Suppressor macrophage treated with lipopolysaccharide for 1 hour (primary cell): Measurements from ENCODE around the gene RASSF7.
A peak's percentile ranks its signal among the peaks of the same experiment; 100 is the strongest.

Experiments
- DNase-seq, 3 donors: peaks; one replicate each; pipeline ENCODE4 v3.0.0-alpha.2; 2020 to 2022

The RASSF7 gene

DNA sequence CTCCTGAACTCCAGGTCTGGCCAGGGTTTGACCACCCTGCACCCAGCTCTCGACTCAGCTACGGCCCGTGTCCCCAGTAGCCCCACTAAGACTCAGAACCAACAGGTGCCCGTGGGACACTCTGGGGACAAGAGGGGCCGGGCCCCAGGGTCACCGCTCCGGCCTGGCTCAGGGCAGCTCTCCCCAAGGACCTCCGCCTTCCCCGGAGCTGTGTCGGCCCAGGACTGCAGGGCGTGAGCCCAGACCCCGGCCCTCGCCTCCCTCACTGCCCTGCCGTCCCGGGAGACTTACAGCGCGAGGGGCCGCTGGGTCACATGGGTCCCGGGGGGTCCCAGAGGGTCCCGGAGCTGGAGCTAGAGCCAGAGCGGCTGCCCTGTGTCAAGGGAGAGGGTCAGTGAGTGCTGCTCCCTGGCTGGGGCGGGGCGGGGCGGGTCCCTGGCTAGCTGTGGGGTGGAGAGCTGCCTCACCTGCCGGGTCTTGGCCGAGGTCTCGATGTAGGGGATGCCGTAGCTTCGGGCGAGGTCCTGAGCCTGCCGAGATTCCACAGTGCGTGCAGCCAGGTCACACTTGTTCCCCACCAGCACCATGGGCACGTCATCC lies 27.7 kb upstream of the RASSF7 start:
- no peak for DNase-seq

DNA sequence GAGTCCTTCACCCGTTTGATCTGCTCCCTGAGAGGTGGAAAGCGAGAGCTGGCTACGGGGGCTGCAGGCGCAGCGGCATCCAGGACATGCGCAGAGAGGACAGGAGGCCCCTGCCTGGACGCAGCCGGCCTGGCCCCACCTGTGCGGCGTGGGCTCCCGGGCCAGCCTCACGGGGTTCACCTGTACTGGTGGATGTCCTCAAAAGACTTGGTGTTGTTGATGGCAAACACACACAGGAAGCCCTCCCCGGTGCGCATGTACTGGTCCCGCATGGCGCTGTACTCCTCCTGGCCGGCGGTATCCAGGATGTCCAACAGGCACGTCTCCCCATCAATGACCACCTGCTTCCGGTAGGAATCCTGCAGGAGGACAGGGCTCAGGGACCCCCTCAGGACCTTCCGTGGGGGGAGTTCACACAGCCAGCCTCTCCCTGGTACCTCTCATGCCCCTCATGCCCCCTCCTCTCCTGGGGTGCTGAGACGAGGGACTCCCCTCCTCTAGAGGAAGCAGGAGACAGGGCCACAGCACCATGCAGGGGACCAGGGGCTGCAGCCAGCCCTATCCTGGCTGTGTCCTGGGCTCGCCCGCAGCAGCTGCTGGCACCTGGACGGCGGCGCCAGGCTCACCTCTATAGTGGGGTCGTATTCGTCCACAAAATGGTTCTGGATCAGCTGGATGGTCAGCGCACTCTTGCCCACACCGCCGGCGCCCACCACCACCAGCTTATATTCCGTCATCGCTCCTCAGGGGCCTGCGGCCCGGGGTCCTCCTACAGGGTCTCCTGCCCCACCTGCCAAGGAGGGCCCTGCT lies 27.0 kb upstream of the RASSF7 start:
- DNase-seq, result no peak

DNA sequence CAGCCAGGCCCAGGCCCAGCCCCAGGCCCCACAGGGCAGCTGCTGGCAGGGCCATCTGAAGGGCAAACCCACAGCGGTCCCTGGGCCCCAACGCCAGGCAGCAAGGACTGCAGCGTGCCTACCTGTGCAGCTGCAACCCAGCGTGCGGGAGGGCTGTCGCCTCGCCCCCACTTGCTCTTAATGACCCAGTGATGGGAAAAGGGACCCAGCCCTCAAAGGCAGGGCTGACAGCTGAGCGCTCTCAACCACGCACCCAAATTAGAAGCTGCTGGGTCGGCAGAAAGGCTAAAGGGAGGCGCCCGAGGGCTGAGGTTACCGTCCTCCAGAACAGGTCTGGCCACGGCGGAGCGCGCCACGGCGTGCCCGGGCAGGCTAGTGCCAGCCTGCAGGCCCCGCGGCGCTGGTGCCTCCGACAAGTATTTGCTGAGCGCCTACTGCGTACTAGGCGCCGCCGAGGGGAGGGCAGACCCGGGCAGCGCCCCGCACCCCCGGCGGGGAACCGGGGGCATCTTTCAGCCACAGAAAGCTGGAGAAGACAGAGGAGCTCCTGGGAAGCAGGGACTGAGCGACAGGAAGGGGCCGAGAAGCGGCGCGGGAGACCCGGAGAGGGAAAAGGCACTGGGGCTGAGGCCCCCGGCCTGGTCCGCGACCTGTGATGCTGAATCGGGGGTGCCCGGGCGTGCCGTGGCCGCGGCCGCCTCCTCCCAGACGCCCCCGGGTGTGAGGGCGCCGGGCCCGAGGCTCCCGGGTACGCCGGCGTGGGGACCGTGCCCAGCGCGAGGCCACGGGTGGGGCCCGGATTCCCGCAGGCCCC lies 26.2 kb upstream of the RASSF7 start:
- DNase-seq, result peak; percentile 27 to 64 (median 41)

DNA sequence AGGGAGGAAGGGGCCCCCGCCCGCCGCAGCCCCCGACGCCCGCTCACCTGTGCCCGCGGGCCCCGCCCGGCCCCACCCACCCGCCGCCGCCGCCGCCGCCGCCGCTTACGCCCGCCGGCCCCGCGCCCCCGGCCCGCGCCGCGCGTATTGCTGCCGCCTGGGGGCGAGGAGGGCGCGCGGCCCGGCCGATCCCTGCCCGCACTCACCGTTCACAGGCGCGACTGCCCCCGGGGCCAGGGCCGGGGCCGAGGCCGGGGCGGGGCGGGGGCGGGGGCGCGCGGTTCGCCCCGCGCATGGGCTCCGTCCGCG lies 25.6 kb upstream of the RASSF7 start:
- no peak for DNase-seq

DNA sequence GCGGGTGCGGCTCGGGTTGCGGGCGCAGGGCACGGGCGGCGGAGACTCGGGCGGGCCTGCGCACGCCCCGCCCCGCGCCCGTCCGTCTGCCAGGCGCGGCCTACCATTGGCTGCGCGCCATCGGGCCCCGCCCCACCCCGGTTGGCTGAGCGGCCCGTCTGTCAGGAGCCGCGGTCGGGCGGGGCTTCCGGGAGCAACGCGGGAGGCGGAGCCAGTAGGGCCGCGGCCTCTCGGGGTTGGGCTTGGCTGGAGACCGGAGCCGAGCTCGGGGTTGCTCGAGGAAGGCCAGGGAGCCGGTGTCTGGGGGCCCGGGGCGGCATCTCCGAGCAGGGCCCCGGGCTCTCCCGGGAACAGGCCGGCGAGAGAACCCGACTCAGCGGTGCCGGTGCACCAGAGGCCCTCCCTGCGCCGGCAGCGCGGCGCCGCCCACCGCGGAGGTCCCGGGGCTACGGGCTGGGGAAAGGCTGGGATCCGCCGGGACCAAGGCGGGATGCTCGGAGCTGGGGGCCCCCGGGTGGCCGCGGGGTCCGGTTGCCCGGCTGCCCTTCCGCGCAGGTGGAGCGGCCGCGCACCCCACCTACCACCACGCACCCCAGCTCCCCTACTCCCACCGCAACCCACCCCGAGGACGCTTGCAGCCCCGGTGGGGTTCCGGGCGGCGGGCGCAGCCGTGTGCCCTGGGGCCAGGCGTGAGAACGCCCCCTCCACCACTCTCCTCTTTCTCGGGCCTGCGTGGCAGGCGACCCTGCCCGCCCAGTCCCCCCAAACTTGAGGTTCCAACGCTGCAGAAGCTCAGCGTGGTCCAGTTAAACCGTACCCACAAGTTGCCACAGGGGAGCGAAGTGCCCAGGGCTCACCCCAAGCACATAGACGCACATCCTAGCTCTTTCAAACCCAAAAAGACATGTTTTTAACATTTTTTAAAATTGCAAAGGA lies 25.0 kb upstream of the RASSF7 start, which contains the start of gene HRAS:
Gene HRAS (minus strand): TSS at position 58 of the 936 bp plus-strand sequence.
- DNase-seq, result peak; percentile 97 to 99 (median 98)

DNA sequence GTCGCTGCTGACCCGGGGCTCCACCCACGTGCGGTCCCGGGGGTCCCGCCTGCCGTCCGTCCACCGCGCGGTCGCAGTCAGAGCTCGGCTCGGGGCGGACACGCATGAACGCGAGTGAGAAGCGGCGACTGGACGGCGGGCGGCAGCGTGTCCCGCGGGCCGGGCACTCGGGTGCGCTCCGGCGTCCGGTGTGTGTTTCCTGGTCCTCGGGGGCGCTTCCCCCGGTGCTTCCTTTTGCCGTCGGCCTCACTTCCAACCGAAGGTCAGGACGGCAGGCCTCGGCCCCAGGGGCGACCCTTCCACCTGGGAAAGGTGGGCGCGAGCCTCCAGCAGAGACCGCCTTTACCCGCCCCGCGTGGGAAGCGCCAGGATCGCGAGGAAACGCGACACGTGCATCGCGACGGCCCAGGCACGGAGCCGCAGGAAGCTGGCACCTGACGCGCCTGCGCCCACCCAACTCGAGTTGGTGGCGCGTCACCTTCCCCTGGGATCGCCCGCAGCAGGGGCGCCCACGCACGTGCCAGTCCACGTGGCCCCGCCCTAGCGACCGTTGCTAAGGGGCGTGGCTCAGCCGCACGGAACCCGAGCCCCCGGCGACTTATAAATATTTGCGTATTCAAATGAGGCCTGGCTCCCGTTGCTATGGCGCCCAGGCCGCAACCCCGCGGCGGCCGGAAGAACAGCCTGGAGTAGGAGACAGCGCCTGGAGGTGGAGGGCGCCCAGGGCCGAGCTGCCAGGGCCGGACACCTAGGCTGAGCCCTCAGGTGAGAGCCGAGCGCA lies 23.7 kb upstream of the RASSF7 start, which contains the start of gene LRRC56:
Gene LRRC56 (plus strand): TSS at position 687 of the 781 bp plus-strand sequence. CDS start 3,158 bp downstream, outside the sequence.
- peak; percentile 80 to 85 (median 82) for DNase-seq

DNA sequence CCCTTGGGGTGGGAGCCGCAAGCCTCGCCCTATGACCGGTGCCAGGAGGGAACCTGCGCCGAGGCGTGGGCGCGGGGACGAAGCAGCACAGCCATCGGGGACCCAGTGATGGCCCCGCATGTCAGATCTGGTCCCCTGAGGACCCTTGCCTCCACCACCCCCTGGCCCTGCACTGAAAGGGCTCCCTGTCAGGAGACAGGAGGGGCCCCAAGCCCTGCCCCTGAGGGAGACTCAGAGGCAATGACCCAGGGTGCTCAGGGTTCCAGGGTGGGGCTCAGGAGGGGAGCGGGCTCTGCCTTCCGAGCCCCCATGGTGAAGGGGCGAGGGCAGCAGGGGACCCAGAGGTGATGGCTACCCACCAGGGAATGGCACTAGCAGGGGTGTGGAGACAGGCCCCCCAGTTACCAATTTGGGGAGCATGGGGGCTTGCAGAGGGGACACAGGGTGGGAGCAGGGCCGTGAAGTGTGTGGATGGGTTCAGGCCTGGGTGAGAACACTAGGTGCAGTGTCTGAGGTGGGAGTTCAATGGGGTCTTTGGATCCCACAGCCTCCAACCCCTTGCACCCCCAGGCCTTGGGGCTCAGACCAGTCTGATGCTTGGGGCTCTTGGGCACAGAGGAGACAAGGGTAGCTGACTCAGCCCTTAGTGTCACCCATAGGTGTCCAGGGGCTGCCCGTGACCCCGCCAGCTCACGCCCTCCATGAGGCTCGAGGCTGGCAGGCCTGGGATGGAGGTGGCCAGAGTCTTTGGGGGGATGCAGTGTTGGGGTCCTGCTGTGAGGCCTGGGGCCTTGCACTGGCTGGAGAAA lies 22.9 kb upstream of the RASSF7 start:
- DNase-seq, result no peak

DNA sequence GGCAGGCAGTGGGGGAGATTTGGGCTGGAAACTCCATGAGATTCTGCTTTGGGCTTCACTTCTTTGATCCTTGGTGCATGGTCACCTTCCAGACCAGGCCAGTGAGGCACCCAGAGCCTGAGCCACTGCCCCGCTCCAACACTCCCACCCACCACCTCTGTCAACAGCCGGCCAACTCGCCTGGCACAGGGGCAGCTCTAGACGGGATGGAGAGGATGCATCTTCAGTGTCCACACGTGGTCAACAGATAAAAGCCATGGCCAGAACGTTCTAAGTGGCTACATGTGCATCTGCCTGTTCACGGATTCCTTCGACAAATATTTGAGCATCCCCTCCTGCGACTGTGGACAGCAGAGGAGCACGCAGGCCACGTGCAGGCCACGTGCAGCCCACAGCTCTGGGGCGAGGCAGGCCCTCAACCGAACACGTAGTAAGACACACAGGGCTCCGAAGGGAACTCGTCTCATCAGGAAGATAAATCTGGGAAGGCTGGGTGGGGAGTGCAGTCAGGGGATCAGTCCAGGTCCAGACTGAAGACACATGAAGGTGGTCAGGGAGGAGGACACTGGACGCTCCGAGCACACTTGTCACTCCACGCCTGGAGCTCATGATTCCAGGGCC lies 22.2 kb upstream of the RASSF7 start:
- DNase-seq, result no peak

DNA sequence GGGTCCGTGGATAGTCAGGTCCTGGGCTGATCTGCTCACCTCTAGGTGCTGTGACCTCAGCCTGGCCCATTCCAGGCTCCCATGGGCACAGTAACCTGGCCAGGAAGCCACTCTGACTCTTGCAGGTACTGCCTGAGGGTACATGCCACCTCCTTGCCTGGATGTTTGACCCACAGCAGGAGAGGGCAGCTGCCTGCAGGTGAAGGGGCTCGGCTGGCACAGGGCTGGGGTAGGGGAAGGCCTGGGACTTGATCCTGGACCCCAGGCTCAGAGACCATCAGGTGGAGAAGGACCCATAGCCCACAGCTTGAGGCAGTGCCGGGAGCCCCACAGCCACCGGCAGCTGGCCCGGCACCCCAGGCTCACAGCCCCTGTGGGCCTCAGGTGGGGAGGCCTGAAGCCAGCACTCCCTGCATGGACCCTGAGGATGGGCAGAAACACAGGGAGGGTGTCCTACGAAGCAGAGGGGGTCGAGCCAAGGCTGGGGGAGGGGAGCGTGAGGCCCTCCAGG lies 20.7 kb upstream of the RASSF7 start:
- DNase-seq, result no peak

DNA sequence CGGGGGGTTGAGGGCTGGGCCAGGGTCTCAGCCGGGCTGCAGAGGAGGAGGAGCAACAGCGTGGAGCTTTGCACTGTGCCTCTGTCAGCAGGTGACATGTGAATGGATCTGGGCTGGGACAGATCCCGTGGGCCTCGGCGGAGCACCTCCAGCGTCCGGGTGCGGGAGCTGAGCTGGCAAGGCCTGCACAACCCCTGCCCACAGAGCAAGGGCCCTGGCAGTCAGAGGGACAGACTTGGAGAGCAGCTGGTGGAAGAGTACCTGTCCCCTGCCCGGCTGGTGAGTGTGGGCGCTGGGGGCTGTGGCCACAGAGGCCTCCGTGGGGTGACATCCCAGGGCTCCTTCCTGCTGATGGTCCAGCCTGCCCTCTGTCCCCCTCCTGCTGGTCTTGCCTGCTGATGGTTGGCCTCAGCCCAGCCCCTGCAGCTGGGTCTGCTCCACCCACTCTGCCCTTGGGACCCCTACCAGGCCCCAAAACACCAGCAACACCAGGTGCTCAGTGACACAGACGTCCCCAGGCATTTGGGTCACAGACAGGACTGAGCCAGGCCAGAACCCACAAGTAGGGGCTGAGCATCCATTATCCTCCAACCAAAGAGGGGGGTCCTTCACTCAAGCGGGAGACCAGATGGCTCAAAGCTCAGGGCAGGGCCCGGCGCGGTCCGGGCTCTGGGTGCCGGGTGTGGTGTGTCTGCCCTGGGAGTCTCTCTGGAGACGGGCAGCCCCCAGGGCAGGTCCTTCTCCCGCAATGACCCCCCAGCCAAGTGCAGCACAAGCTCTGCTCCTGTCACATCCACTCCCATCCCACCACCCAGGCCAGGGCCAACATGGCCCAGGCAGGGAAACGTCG lies 20.0 kb upstream of the RASSF7 start:
- no peak for DNase-seq

DNA sequence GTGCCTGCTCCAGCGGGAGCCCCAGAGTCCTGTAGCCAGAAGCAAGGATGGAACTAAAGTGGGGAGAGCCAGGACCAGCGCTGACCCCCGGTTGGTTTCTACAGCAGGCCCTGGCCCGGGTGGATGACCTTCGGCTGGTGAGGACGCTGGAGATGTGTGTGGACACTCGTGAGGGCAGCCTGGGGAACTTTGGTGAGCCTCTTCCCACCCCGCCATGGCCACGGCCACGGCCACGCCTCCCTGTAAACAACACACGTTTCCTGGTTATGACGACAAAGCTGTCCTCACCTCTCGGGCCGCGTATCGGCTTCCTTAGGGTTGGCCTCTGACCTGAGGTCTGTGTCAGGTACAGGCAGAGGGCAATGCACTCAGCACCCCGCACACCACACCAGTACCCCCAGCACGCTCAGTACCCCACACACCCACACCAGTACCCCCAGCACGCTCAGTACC lies 19.3 kb upstream of the RASSF7 start:
- DNase-seq, result no peak

DNA sequence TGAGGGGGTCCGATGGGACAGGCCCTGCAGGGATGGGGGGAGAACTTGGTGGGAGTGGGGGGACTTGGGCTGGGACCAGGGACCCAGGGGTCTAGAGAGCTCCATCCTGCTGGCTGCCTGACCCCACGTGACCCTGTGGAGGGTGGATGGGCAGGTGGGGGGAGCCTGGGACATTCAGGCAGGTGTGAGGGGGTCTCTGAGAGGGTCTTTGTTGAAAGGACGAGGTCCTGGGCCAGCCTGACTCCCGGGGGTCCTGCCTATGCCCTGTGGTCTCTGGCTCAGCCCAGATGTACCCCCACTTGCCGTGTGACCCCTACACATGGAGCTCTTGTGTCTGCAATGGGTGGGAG lies 16.0 kb upstream of the RASSF7 start:
- no peak for DNase-seq

DNA sequence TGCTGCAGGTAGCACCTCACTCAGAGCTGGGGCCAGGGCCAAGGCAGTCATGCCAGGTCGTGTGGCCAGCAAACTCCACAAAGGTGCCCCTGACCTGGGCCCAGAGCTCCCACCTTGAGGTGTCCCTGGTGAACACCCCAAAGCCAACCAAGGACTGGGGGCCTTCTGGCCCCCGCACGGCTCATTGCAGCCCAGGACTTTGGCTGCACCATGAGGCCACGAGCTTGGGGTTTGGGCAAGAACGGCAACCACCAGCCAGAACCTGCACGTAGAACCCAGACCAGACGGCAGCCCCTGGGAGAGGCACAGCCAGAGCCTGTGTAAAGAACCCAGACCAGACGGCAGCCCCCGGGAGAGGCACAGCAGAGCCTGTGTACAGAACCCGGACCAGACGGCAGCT lies 15.6 kb upstream of the RASSF7 start:
- DNase-seq, result no peak

DNA sequence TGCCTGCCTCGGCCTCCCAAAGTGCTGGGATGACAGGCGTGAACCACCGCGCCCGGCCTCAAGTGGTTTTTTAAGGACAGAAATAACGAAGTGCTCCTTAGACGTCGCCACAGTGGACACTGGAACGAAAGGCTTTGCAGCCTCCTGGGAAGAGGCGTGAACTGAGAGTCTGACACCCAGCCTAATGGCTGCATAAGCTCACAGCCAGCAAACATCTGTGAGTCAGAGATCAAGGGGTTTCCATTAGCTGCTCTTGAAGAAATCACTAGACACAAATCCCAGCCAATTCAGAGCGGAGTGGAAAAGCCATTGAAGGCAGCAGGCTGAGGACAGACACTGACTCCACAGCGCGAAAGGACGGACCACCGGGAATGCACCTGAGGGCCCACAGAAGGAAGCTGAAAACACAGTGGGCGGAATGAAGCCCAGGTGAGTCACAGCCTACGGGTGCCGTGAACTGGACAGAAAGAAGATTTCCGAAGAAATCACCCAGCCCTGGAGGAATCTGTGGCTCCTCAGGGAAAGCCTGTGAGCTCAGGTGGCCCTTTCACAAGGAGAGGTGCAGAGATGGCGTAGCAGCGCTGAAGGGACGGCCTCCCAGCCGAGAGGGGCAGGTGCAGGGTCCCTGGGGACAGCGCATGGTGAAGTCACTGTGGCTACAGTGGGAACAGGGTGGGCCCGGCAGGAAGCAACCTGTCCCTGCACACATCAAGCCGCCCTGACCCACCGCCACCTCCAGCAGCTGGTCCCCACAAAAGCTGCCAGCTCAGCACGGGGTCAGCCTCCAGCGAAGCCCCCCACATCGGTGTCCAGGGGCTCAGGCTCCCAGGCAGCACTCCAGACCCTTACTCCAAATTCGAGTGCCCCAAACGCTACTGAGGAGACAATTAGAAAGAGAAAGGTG lies 11.8 kb upstream of the RASSF7 start:
- DNase-seq, result peak in 1 of 3 donors; percentile 23

DNA sequence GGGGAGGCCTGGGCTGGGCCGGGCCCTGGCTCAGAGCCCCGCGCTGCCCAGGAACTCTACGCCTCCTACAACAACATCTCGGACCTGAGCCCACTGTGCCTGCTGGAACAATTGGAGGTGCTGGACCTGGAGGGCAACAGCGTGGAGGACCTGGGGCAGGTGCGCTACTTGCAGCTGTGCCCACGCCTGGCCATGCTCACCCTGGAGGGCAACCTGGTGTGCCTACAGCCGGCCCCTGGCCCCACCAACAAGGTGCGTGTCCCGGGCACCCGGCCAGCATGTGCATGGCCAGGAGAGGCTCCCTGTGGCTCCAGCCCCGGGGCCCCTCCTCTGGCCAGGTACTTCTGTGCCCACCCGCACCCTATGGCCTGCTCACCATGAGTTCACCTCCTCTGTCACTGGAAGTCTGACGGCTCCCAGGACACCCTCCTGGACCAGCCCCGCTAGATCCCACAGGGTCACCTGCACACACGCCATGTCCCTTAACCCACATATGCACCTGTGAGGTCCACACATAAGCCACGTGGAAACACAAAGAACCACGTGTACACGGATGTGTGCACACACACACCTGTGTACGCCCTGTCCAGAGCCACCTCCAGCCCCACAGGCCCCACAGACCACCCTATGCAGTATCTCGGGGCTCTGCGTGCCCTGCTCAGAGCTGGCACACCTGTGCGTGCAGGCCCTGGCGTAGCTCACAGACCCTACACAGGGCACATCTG lies 10.6 kb upstream of the RASSF7 start:
- DNase-seq, result no peak

DNA sequence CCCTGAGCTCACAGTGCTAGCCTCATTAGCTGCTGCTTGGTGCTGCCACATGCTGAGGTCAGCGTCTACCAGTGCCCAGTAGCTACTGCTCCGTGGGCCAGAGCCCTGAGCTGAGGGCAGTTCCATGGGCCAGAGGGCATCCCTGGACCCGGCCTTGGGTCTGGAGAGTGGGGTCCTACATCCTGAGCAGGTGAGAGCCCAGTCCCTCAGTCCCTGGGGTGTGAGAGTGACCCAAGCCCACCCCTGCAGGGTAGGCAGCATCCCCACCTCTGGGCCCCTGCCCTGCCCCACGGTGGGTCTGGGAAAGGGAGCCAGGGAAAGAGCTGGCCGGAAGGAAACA lies 10.1 kb upstream of the RASSF7 start:
- no peak for DNase-seq

DNA sequence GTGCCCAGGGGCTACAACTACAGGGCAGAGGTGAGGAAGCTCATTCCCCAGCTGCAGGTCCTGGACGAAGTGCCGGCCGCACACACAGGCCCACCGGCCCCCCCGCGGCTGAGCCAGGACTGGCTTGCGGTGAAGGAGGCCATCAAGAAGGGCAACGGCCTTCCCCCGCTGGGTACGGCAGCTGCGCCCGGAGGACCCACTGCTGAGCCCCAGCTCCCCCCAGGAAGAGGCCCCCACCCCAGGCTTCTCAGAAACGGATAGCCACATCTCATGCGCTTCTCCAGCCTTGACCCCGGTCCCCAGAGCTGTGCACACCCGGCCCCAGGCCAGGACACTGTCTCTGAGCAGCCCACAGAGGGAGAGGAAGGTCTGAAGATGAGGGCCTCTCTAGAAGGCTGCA lies 9.6 kb upstream of the RASSF7 start:
- DNase-seq, result no peak
